Large intestine (tissue), 3 donors: ENCODE data around the gene TMEM255B. TPM values are rescaled to one million over a fixed set of nuclear protein-coding genes. Genes with fewer than 3 reads are reported as not detected.
"Not testable (repeated sequence)": the region's sequence is repeated elsewhere in the genome, so short reads cannot be mapped to it uniquely, and the experiment has no call there.

ENCODE experiments used
- DNase-seq, 2 donors: peaks; one replicate each; pipeline versions ENCODE4 v3.0.0 to v3.0.0-alpha.2; 2013
- H3K27ac ChIP-seq: one replicate; pipeline ENCODE4 v1.5.1; 2013; ENCODE audit warnings: low read length
- H3K27me3 ChIP-seq: 2 replicates; pipeline ENCODE4 v1.6.1; 2013; ENCODE audit warnings: low read length; ENCODE audit not compliant: control insufficient read depth, insufficient read depth
- H3K36me3 ChIP-seq: 2 replicates; pipeline ENCODE4 v1.6.1; 2013; ENCODE audit warnings: low read length; ENCODE audit not compliant: control insufficient read depth, insufficient read depth
- H3K4me1 ChIP-seq: one replicate; pipeline ENCODE4 v1.6.1; 2013; ENCODE audit warnings: low read length; ENCODE audit not compliant: control insufficient read depth, insufficient read depth
- H3K4me3 ChIP-seq: one replicate; pipeline ENCODE4 v1.5.1; 2013; ENCODE audit warnings: low read length
- H3K9me3 ChIP-seq: one replicate; pipeline ENCODE4 v1.6.1; 2013; ENCODE audit warnings: mild to moderate bottlenecking, low read depth, low read length, moderate library complexity; ENCODE audit not compliant: control insufficient read depth
- WGBS: methylation state at CpG from one replicate; pipeline ENCODE4 v1.1.5; 2013; ENCODE audit warnings: low lambda C conversion rate; ENCODE audit not compliant: insufficient coverage; 5-methylcytosine and 5-hydroxymethylcytosine counted together
- polyA plus RNA-seq: library from polyadenylated mRNA; unstranded; fragments of 120-200 nt; gene quantifications from one replicate; pipeline ENCODE4 v1.2.1, GENCODE V29; 2013

The TMEM255B gene
- polyA plus RNA-seq, 1 donor: 5.1 TPM

DNA sequence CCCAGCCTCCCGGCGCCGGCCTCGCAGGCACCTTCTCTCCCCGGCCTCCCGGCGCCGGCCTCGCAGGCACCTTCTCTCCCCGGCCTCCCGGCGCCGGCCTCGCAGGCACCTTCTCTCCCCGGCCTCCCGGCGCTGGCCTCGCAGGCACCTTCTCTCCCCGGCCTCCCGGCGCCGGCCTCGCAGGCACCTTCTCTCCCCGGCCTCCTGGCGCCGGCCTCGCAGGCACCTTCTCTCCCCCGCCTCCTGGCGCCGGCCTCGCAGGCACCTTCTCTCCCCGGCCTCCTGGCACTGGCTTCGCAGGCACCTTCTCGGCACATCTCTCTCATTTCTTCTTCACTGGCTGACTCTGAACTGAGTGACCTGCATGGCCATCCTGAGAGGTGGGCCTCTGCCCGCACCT lies 67.4 kb downstream of the TMEM255B start:
- not testable (repeated sequence) for H3K4me3 ChIP-seq, H3K27ac ChIP-seq, DNase-seq, H3K4me1 ChIP-seq, H3K27me3 ChIP-seq, H3K9me3 ChIP-seq
- H3K36me3 ChIP-seq: peaks cover 37% of the 10 kb centered on the region
- no CpG with 5 or more reads among the region's 35 CpGs for WGBS

DNA sequence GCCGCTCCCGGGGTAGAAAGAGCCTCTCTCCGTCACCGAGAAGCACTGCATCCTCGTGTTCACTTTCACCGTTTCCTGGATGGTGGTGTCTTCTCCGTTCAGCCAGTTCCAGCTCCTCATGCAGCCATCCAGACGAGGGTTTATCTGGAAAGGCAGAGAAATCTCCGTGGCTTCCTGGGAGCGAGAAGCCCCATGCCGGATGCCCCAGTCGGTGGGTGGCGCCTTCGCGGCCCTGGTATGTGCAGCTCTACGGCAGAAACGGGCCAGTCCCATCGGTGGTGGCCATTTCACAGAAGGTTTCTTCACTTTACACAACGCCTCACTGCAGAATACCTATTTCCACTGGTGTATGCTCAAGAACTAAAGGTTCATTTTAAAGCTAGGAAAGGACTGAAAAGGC lies 68.0 kb downstream of the TMEM255B start:
- Histone ChIP-seq H3K27me3 (no peaks in the 10 kb centered on the region), H3K9me3 (peaks cover under 1% of the 10 kb centered on the region), H3K4me3 (no peak overlapping the region), H3K4me1 (no peaks in the 10 kb centered on the region), H3K36me3 (peaks cover 32% of the 10 kb centered on the region), H3K27ac (no peak overlapping the region)
- no peak for DNase-seq
- WGBS: 100% methylated on average over 1 of the region's 19 CpGs

DNA sequence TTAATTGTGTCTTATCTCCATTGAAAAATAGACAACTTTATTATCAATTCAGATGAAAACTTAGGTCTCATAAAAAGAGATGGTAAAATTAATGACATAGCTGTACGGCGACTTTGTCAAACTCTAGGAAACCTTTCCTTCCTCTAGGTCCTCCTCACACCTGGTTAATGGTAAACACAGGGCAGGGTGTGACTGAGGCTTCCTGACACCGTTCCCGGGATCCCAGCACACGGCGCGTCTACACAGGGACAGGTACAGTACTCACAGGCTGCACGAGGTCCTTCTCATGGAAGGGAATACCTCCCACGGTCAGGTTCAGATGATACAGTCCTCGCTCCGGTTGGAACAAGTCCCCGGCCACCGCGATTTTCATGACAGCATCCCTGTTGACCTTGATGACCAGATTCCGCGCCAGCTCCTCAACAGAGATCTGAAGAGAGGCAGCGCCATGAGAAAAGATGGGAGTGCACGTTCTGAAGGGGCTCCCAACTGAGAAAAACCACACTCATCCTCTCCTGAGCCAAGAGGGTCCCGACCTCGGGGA lies 69.3 kb downstream of the TMEM255B start:
- H3K27ac ChIP-seq: no peak overlapping the region
- H3K4me3 ChIP-seq: no peak overlapping the region
- no peaks in the 10 kb centered on the region for H3K4me1 ChIP-seq
- WGBS: no CpG with 5 or more reads among the region's 20 CpGs
- no peaks in the 10 kb centered on the region for H3K27me3 ChIP-seq
- H3K36me3 ChIP-seq: peaks cover 24% of the 10 kb centered on the region
- no peak for DNase-seq
- no peaks in the 10 kb centered on the region for H3K9me3 ChIP-seq

DNA sequence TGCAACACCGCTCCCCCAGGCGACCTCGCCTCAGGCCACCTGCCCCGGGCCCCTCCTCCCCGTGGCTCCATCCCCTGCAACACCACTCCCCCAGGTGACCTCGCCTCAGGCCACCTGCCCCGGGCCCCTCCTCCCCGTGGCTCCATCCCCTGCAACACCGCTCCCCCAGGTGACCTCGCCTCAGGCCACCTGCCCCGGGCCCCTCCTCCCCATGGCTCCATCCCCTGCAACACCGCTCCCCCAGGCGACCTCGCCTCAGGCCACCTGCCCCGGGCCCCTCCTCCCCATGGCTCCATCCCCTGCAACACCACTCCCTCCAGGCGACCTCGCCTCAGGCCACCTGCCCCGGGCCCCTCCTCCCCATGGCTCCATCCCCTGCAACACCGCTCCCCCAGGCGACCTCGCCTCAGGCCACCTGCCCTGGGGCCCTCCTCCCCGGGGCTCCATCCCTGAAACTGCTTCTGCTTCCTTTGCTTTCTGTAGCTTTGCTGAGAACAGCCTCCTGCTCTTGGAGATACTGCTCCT lies 71.5 kb downstream of the TMEM255B start:
- not testable (repeated sequence) for H3K4me1 ChIP-seq, H3K27ac ChIP-seq, H3K27me3 ChIP-seq, DNase-seq, H3K9me3 ChIP-seq, H3K4me3 ChIP-seq
- WGBS: no CpG with 5 or more reads among the region's 22 CpGs
- H3K36me3 ChIP-seq: peaks cover 24% of the 10 kb centered on the region

DNA sequence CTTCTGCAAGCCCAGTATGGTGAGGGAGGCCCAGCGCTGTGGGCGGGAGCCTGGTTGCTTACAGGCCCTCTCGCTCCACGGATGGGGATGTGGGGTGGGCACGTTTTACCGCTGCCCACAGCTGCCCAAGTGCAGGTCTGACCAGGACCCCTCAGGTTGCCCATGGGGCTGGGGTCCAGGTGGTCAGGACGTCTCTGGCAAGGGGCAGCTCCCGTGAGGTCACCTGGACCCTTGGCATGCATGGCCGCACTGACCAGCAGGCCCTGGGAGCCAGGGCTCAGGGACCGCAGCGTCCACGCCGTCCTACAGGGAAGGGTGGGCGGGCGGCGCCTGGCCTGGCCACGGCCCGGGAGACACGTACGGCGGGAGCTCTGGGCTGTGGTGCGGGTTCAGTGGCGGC lies 72.0 kb downstream of the TMEM255B start:
- Histone ChIP-seq H3K9me3 (no peaks in the 10 kb centered on the region), H3K27me3 (no peaks in the 10 kb centered on the region), H3K4me3 (no peak overlapping the region), H3K4me1 (no peaks in the 10 kb centered on the region), H3K36me3 (peaks cover 24% of the 10 kb centered on the region), H3K27ac (no peak overlapping the region)
- DNase-seq: no peak
- WGBS: no CpG with 5 or more reads among the region's 23 CpGs

DNA sequence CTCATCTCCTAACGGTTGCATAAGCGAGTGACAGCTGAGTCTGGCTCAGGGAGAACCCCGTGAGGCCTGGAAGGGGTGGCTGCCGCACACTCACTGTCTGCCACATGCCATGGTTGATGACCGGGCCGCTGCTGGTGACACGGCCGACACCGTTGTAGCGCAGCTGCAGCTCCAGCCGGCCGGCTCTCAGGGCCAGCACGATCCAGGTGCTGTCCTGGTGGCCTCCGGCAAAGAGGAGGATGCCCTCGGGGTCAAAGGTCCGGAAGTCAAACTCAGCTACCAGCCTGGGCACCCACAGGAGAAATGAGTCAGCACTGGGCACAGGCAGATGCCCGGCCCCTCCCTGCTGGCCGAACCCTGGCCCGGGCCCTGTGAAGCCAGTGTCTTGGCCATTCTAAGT lies 73.2 kb downstream of the TMEM255B start:
- no peak for DNase-seq
- Histone ChIP-seq H3K27me3 (no peaks in the 10 kb centered on the region), H3K27ac (no peak overlapping the region), H3K4me1 (no peaks in the 10 kb centered on the region), H3K9me3 (no peaks in the 10 kb centered on the region), H3K4me3 (no peak overlapping the region), H3K36me3 (peaks cover 21% of the 10 kb centered on the region)
- no CpG with 5 or more reads among the region's 19 CpGs for WGBS

DNA sequence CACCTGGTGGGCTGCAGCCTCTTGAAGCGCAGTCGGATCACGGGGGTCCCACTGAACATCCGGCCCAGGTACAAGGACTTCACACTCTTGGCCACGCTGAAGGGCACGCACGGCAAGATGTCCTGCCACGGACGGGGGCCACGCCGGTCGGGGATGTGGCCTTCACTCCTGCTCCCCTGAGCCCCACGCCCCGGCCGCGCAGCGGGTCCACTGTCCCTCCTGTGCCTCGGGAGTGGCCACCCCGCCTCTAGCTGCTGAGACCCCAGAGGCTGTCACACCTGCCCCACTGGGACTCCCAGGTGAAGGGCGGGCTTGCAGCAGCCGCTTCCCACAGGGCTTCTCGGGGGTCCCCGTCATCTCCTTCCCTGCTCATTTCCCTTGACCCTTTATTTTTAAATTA lies 73.6 kb downstream of the TMEM255B start:
- no peaks in the 10 kb centered on the region for H3K27me3 ChIP-seq
- DNase-seq: no peak
- no peak overlapping the region for H3K27ac ChIP-seq
- H3K4me3 ChIP-seq: no peak overlapping the region
- H3K36me3 ChIP-seq: peaks cover 17% of the 10 kb centered on the region
- no peaks in the 10 kb centered on the region for H3K9me3 ChIP-seq
- peaks cover 4% of the 10 kb centered on the region for H3K4me1 ChIP-seq
- no CpG with 5 or more reads among the region's 23 CpGs for WGBS

DNA sequence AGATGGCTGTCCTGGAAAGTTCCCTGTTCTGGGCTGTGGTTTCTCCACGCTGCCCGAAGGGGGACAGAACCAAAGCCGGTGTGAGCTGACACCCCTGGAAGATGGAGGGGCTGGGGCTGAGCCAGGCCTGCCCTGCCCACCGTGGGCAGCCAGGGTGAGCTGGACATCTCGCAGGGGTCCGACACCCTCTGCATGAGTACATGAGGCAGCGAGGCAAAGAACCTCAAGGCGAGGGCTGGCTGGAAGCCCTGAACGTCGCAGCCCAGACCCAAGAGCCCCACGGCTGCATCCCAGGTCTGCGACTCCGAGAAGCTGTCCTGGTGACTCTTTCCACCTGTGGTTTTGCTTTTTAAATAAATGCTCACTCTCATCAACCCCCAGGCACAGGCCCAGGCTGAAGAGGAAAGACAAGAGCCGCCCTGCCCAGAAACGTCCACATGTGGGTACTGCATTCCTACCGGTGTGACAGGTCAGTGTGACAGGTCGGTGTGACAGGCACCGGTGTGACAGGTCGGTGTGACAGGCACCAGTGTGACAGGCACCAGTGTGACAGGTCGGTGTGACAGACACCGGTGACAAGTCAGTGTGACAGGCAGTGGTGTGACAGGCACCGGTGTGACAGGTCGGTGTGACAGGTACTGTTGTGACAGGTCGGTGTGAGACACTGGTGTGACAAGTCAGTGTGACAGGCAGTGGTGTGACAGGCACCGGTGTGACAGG lies 74.2 kb downstream of the TMEM255B start:
- Histone ChIP-seq H3K27ac (no peak overlapping the region), H3K4me3 (no peak overlapping the region), H3K4me1 (peaks cover 11% of the 10 kb centered on the region), H3K27me3 (no peaks in the 10 kb centered on the region), H3K36me3 (peaks cover 15% of the 10 kb centered on the region), H3K9me3 (no peaks in the 10 kb centered on the region)
- no peak for DNase-seq
- 100% methylated on average over 2 of the region's 25 CpGs for WGBS

DNA sequence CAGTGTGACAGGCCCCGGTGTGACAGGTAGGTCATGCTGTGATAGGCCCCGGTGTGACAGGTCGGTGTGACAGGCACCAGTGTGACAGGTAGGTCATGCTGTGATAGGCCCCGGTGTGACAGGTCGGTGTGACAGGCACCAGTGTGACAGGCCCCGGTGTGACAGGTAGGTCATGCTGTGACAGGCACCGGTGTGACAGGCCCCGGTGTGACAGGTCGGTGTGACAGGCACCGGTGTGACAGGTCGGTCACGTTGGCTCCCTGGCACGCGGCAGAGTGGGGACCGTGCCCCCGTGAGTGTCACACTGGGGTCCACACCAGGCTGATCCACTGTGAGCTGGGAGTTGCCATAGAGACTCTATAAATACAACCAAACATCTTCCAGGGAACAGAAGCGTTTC lies 75.0 kb downstream of the TMEM255B start:
- not testable (repeated sequence) for H3K27me3 ChIP-seq, H3K27ac ChIP-seq, H3K4me3 ChIP-seq, DNase-seq, H3K9me3 ChIP-seq
- Histone ChIP-seq H3K36me3 (peaks cover 16% of the 10 kb centered on the region), H3K4me1 (peaks cover 11% of the 10 kb centered on the region)
- no CpG with 5 or more reads among the region's 17 CpGs for WGBS

DNA sequence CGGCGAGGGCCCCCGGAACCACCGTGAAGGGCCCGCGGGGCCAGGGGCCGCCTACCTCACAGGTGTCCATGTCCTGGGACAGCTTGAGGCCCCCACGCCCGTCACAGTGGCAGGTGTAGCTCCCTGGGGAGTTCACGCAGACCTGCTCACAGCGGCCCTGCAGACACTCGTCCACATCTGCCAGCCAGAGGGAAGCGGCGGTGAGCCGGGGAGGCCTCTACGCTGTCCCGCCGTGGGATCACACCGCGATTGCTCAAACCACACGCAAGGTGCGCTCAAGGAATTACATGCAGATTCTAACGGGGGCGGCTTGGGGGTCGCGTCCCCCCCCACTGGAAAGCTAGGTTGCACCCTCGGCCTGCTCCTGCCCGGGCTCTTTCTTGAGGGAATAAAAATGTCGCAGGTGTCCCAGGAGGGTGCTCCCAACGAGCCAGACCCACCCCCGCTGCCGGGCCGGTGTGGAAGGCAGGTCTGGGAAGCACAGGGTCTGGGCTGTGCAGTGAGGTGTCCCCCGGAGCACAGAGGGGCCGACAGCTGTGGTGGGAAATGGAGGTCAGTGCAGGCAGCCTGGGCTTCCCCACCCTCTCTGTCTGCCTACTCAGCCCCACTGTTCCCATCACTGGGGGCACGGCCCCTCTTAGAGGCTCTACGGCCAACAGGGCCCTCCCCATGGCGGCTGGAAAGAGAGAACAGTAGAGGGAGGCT lies 75.6 kb downstream of the TMEM255B start:
- H3K27ac ChIP-seq: no peak overlapping the region
- H3K36me3 ChIP-seq: peaks cover 17% of the 10 kb centered on the region
- WGBS: 100% methylated on average over 2 of the region's 38 CpGs
- no peak for DNase-seq
- peaks cover 11% of the 10 kb centered on the region for H3K4me1 ChIP-seq
- H3K27me3 ChIP-seq: no peaks in the 10 kb centered on the region
- H3K4me3 ChIP-seq: no peak overlapping the region
- no peaks in the 10 kb centered on the region for H3K9me3 ChIP-seq
